PC-3 (cell line): ENCODE measurements around the gene ETNK1.

Source experiments
- EZH2 ChIP-seq: fragments of 300-600 bp; sonication (generic); IDR thresholded peaks from one replicate; pipeline ENCODE4 v1.6.1; 2017; ENCODE audit warnings: antibody characterized with exemption, mild to moderate bottlenecking, low read length; ENCODE audit not compliant: unreplicated experiment
- TF ChIP-seq, protein P1 (sequence below): fragments of 300-600 bp; sonication (generic); conservative IDR thresholded peaks from 2 replicates; pipeline ENCODE4 v1.5.1; 2017; ENCODE audit warnings: antibody characterized with exemption, low read depth, mild to moderate bottlenecking, low read length

DNA sequence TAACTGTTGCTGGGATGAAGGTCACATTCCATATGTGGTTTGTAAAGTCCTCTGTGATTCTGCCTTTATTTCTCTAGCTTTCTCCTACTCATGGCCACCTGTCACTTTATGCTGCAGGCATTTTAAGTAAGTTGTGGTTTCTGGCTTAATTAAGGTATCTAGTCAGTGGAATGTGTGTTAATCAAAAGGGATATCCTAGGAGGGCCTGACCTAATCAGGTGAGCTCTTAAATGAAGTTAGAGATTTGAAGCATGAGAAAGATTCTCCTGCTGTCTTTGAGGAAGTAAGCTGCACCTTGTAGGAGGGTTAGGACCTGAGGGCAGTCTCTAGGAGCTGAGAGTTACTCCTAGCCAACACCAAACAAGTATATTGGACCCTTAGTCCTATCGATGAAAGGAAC lies 90.3 kb downstream of the ETNK1 start:
- TF ChIP-seq, protein P1, sequence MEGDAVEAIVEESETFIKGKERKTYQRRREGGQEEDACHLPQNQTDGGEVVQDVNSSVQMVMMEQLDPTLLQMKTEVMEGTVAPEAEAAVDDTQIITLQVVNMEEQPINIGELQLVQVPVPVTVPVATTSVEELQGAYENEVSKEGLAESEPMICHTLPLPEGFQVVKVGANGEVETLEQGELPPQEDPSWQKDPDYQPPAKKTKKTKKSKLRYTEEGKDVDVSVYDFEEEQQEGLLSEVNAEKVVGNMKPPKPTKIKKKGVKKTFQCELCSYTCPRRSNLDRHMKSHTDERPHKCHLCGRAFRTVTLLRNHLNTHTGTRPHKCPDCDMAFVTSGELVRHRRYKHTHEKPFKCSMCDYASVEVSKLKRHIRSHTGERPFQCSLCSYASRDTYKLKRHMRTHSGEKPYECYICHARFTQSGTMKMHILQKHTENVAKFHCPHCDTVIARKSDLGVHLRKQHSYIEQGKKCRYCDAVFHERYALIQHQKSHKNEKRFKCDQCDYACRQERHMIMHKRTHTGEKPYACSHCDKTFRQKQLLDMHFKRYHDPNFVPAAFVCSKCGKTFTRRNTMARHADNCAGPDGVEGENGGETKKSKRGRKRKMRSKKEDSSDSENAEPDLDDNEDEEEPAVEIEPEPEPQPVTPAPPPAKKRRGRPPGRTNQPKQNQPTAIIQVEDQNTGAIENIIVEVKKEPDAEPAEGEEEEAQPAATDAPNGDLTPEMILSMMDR: no peak
- TF ChIP-seq EZH2: no peak
